ENCODE measurements around the gene CHST5. TPM values are rescaled to one million over a fixed set of nuclear protein-coding genes. Genes with fewer than 3 reads are reported as not detected.

The CHST5 gene
- total and polyA plus RNA-seq, 9 of the 15 experiments (the other 6 are each of a cell fraction or from before 2014, with no cell fraction given): 0.06 to 0.21 (median 0.14) TPM; not detected in 5

GRCh38 chr16:75506574-75506973 is 29.3 kb downstream of the CHST5 start (continued):
- TF ChIP-seq, protein P1, sequence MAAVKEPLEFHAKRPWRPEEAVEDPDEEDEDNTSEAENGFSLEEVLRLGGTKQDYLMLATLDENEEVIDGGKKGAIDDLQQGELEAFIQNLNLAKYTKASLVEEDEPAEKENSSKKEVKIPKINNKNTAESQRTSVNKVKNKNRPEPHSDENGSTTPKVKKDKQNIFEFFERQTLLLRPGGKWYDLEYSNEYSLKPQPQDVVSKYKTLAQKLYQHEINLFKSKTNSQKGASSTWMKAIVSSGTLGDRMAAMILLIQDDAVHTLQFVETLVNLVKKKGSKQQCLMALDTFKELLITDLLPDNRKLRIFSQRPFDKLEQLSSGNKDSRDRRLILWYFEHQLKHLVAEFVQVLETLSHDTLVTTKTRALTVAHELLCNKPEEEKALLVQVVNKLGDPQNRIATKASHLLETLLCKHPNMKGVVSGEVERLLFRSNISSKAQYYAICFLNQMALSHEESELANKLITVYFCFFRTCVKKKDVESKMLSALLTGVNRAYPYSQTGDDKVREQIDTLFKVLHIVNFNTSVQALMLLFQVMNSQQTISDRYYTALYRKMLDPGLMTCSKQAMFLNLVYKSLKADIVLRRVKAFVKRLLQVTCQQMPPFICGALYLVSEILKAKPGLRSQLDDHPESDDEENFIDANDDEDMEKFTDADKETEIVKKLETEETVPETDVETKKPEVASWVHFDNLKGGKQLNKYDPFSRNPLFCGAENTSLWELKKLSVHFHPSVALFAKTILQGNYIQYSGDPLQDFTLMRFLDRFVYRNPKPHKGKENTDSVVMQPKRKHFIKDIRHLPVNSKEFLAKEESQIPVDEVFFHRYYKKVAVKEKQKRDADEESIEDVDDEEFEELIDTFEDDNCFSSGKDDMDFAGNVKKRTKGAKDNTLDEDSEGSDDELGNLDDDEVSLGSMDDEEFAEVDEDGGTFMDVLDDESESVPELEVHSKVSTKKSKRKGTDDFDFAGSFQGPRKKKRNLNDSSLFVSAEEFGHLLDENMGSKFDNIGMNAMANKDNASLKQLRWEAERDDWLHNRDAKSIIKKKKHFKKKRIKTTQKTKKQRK (IDR thresholded peaks at IDR 0.05; ENCODE audit: borderline replicate concordance, low read depth, low read length): no peak
- TF ChIP-seq ZNF592 (IDR thresholded peaks at IDR 0.05) (no peak), STAT5B (CRISPR knock-in tag; IDR thresholded peaks at IDR 0.05) (no peak), SRSF3 (IDR thresholded peaks at IDR 0.05; ENCODE audit: insufficient read depth, low read length) (no peak)

Data from K562 (cell line).